HepG2 (cell line): ENCODE measurements around the gene INPP1. TPM values are rescaled to one million over a fixed set of nuclear protein-coding genes. Genes with fewer than 3 reads are reported as not detected.

ENCODE experiments used
- MTF2 ChIP-seq: sonication (generic); formaldehyde crosslinking; IDR thresholded peaks from 2 replicates; pipeline ENCODE4 v1.5.0; 2020; ENCODE audit warnings: missing genetic modification reagents, borderline replicate concordance
- PHF21A ChIP-seq: sonication (generic); formaldehyde crosslinking; IDR thresholded peaks from 2 replicates; pipeline ENCODE4 v1.5.0; 2020; ENCODE audit warnings: mild to moderate bottlenecking, missing genetic modification reagents
- RBFOX2 ChIP-seq: fragments of 200-400 bp; formaldehyde crosslinking; IDR thresholded peaks from 2 replicates; pipeline ENCODE4 v1.6.1; 2017; ENCODE audit warnings: low read depth, mild to moderate bottlenecking, low read length
- SMAD3 ChIP-seq: sonication (generic); formaldehyde crosslinking; IDR thresholded peaks from 2 replicates; pipeline ENCODE4 v1.4.0; 2020; ENCODE audit warnings: missing genetic modification reagents
- U2AF1 ChIP-seq: fragments of 200-400 bp; formaldehyde crosslinking; optimal IDR thresholded peaks from 2 replicates; pipeline ENCODE3; 2017; ENCODE audit warnings: mild to moderate bottlenecking, low read depth, low read length
- ZBTB3 ChIP-seq: sonication (generic); formaldehyde crosslinking; IDR thresholded peaks from 2 replicates; pipeline ENCODE4 v1.4.0; 2020; ENCODE audit warnings: low read depth, mild to moderate bottlenecking, moderate library complexity, missing genetic modification reagents, borderline replicate concordance
- ZNF431 ChIP-seq: sonication (generic); formaldehyde crosslinking; IDR thresholded peaks from 2 replicates; pipeline ENCODE4 v1.9.0; 2022; ENCODE audit warnings: missing genetic modification reagents, low read depth, mild to moderate bottlenecking, borderline replicate concordance
- ZNF703 ChIP-seq: sonication (generic); formaldehyde crosslinking; IDR thresholded peaks from 2 replicates; pipeline ENCODE4 v1.5.1; 2020; ENCODE audit warnings: missing genetic modification reagents, mild to moderate bottlenecking, moderate library complexity, borderline replicate concordance
- ZNF891 ChIP-seq: sonication (generic); formaldehyde crosslinking; IDR thresholded peaks from 2 replicates; pipeline ENCODE4 v1.5.0; 2020; ENCODE audit warnings: mild to moderate bottlenecking, missing genetic modification reagents
- polyA plus RNA-seq, 8 experiments: library from polyadenylated mRNA; depleted of rRNA in 3 of 8; stranded (reverse) in 7 of 8; unstranded in 1 of 8; fragments of >200 nt; fragmentation: Illumina TruSeq in 4 of 8; extraction: Trizol in 4 of 8; gene quantifications; 2 replicates each; pipeline versions ENCODE4 v1.2.1 to v1.2.3, GENCODE V29; 2011 to 2016; ENCODE audit warnings: low read depth in 4 of 8, missing spikeins in 1 of 8, mixed read lengths in 1 of 8; ENCODE audit not compliant: insufficient read depth in 1 of 8
- total RNA-seq, 5 experiments: library from RNA; depleted of rRNA; stranded (reverse); fragments of >200 nt; fragmentation: Illumina TruSeq; extraction: Trizol; gene quantifications; 2 replicates each; pipeline ENCODE4 v1.2.3, GENCODE V29; 2016; ENCODE audit warnings: low read depth in 1 of 5
- TF ChIP-seq, protein P1 (sequence below): conservative IDR thresholded peaks from 2 replicates; pipeline ENCODE4 v1.6.1; 2018; ENCODE audit warnings: missing genetic modification reagents
- TF ChIP-seq, protein P2 (sequence below): IDR thresholded peaks from 2 replicates; pipeline ENCODE4 v1.6.1; 2016; ENCODE audit warnings: missing compliant biosample characterization, missing genetic modification reagents, borderline replicate concordance
- TF ChIP-seq, protein P3 (sequence below): sonication (generic); formaldehyde crosslinking; IDR thresholded peaks from 2 replicates; pipeline ENCODE4 v1.4.0; 2020; ENCODE audit warnings: missing genetic modification reagents
- TF ChIP-seq, protein P4 (sequence below), 2 experiments: fragments of 450-650 bp in 1 of 2; sonication (generic) in 1 of 2; formaldehyde crosslinking in 1 of 2; IDR thresholded peaks; 2 replicates each; pipeline versions ENCODE4 v1.6.1 to v1.8.0; 2016 to 2022; ENCODE audit warnings: antibody characterized with exemption in 1 of 2, mild to moderate bottlenecking in 1 of 2, missing genetic modification reagents in 1 of 2
- TF ChIP-seq, protein P5 (sequence below): sonication (generic); formaldehyde crosslinking; IDR thresholded peaks from 2 replicates; pipeline ENCODE4 v1.4.0; 2020; ENCODE audit warnings: mild to moderate bottlenecking, missing genetic modification reagents

Gene INPP1
- total and polyA plus RNA-seq, 2 of the 13 experiments (the other 11 are each of a cell fraction or from before 2014, with no cell fraction given), result 10.0 to 13.3 TPM

DNA sequence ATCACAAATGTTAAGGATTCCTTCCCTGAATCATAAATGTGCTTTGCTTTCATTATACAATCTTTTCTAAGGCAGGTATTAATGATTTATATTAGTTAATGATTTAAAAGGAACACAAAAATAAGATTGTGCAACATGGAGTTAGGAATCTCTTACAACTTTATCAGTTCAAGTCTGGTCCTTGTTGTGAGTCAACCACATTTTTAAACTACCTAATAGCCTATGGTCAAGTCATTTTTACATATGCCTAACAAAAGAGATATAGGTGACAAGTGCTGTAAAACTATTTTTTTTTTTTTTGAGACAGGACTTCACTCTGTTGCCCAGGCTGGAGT, 8.2 kb upstream of the INPP1 start (continued):
- TF ChIP-seq, protein P1, sequence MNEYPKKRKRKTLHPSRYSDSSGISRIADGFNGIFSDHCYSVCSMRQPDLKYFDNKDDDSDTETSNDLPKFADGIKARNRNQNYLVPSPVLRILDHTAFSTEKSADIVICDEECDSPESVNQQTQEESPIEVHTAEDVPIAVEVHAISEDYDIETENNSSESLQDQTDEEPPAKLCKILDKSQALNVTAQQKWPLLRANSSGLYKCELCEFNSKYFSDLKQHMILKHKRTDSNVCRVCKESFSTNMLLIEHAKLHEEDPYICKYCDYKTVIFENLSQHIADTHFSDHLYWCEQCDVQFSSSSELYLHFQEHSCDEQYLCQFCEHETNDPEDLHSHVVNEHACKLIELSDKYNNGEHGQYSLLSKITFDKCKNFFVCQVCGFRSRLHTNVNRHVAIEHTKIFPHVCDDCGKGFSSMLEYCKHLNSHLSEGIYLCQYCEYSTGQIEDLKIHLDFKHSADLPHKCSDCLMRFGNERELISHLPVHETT (CRISPR knock-in tag), result no peak
- no peak for TF ChIP-seq ZNF891 (CRISPR knock-in tag)
- TF ChIP-seq, protein P2, sequence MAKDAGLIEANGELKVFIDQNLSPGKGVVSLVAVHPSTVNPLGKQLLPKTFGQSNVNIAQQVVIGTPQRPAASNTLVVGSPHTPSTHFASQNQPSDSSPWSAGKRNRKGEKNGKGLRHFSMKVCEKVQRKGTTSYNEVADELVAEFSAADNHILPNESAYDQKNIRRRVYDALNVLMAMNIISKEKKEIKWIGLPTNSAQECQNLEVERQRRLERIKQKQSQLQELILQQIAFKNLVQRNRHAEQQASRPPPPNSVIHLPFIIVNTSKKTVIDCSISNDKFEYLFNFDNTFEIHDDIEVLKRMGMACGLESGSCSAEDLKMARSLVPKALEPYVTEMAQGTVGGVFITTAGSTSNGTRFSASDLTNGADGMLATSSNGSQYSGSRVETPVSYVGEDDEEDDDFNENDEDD (CRISPR knock-in tag), result no peak
- TF ChIP-seq, protein P3, sequence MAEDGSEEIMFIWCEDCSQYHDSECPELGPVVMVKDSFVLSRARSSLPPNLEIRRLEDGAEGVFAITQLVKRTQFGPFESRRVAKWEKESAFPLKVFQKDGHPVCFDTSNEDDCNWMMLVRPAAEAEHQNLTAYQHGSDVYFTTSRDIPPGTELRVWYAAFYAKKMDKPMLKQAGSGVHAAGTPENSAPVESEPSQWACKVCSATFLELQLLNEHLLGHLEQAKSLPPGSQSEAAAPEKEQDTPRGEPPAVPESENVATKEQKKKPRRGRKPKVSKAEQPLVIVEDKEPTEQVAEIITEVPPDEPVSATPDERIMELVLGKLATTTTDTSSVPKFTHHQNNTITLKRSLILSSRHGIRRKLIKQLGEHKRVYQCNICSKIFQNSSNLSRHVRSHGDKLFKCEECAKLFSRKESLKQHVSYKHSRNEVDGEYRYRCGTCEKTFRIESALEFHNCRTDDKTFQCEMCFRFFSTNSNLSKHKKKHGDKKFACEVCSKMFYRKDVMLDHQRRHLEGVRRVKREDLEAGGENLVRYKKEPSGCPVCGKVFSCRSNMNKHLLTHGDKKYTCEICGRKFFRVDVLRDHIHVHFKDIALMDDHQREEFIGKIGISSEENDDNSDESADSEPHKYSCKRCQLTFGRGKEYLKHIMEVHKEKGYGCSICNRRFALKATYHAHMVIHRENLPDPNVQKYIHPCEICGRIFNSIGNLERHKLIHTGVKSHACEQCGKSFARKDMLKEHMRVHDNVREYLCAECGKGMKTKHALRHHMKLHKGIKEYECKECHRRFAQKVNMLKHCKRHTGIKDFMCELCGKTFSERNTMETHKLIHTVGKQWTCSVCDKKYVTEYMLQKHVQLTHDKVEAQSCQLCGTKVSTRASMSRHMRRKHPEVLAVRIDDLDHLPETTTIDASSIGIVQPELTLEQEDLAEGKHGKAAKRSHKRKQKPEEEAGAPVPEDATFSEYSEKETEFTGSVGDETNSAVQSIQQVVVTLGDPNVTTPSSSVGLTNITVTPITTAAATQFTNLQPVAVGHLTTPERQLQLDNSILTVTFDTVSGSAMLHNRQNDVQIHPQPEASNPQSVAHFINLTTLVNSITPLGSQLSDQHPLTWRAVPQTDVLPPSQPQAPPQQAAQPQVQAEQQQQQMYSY (CRISPR knock-in tag), result no peak
- peak; percentile 72 for TF ChIP-seq RBFOX2
- TF ChIP-seq ZNF431 (CRISPR knock-in tag), result no peak
- no peak for TF ChIP-seq ZBTB3 (CRISPR knock-in tag)
- TF ChIP-seq, protein P4, sequence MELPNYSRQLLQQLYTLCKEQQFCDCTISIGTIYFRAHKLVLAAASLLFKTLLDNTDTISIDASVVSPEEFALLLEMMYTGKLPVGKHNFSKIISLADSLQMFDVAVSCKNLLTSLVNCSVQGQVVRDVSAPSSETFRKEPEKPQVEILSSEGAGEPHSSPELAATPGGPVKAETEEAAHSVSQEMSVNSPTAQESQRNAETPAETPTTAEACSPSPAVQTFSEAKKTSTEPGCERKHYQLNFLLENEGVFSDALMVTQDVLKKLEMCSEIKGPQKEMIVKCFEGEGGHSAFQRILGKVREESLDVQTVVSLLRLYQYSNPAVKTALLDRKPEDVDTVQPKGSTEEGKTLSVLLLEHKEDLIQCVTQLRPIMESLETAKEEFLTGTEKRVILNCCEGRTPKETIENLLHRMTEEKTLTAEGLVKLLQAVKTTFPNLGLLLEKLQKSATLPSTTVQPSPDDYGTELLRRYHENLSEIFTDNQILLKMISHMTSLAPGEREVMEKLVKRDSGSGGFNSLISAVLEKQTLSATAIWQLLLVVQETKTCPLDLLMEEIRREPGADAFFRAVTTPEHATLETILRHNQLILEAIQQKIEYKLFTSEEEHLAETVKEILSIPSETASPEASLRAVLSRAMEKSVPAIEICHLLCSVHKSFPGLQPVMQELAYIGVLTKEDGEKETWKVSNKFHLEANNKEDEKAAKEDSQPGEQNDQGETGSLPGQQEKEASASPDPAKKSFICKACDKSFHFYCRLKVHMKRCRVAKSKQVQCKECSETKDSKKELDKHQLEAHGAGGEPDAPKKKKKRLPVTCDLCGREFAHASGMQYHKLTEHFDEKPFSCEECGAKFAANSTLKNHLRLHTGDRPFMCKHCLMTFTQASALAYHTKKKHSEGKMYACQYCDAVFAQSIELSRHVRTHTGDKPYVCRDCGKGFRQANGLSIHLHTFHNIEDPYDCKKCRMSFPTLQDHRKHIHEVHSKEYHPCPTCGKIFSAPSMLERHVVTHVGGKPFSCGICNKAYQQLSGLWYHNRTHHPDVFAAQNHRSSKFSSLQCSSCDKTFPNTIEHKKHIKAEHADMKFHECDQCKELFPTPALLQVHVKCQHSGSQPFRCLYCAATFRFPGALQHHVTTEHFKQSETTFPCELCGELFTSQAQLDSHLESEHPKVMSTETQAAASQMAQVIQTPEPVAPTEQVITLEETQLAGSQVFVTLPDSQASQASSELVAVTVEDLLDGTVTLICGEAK (IDR thresholded peaks at IDR 0.05), result peak; percentile 75
- TF ChIP-seq, protein P4 (CRISPR knock-in tag; IDR thresholded peaks at IDR 0.05), result no peak; the same call in 1 of the 2 replicates
- TF ChIP-seq, protein P5, sequence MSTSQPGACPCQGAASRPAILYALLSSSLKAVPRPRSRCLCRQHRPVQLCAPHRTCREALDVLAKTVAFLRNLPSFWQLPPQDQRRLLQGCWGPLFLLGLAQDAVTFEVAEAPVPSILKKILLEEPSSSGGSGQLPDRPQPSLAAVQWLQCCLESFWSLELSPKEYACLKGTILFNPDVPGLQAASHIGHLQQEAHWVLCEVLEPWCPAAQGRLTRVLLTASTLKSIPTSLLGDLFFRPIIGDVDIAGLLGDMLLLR (CRISPR knock-in tag), result no peak
- TF ChIP-seq PHF21A (CRISPR knock-in tag), result no peak
- no peak for TF ChIP-seq MTF2 (CRISPR knock-in tag)
- no peak for TF ChIP-seq U2AF1
- TF ChIP-seq SMAD3, result no peak
- TF ChIP-seq ZNF703 (CRISPR knock-in tag), result no peak
